Fibroblast of upper back skin (primary cell): Measurements from ENCODE around the gene CAPN9.
"Not testable (repeated sequence)": the region's sequence is repeated elsewhere in the genome, so short reads cannot be mapped to it uniquely, and the experiment has no call there.

Experiments used
- DNase-seq: peaks from one replicate; pipeline ENCODE4 v3.0.0-alpha.2; 2013

Gene CAPN9

GRCh38 chr1:230747127-230747730, at the start of gene CAPN9:
TSS of gene CAPN9 (plus strand) at chr1:230747388. CDS start at chr1:230747497, 109 bp downstream.
- no peak for DNase-seq

- DNase-seq = no peak
Observed at GRCh38 chr1:230698130-230698529, 49.1 kb upstream of the CAPN9 start.

GRCh38 chr1:230698964-230699363, 48.2 kb upstream of the CAPN9 start:
- not testable (repeated sequence) for DNase-seq

GRCh38 chr1:230699716-230700115, 47.5 kb upstream of the CAPN9 start:
- DNase-seq = no peak

- DNase-seq = no peak
Observed at GRCh38 chr1:230700132-230700531, 47.1 kb upstream of the CAPN9 start.

GRCh38 chr1:230701434-230701833, 45.8 kb upstream of the CAPN9 start:
- DNase-seq = no peak

- DNase-seq = no peak
Observed at GRCh38 chr1:230701895-230702768, 45.1 kb upstream of the CAPN9 start.

- no peak for DNase-seq
Observed at GRCh38 chr1:230702934-230703678, 44.1 kb upstream of the CAPN9 start.

- DNase-seq = no peak
Observed at GRCh38 chr1:230703679-230704385, 43.4 kb upstream of the CAPN9 start.

GRCh38 chr1:230704830-230705229, 42.4 kb upstream of the CAPN9 start:
- DNase-seq = no peak

- DNase-seq = no peak
Observed at GRCh38 chr1:230705289-230706019, 41.7 kb upstream of the CAPN9 start.

GRCh38 chr1:230706020-230706699, 41.0 kb upstream of the CAPN9 start:
- no peak for DNase-seq

GRCh38 chr1:230706887-230707731, 40.1 kb upstream of the CAPN9 start:
- no peak for DNase-seq

- DNase-seq = no peak
Observed at GRCh38 chr1:230707732-230708630, 39.2 kb upstream of the CAPN9 start.

- no peak for DNase-seq
Observed at GRCh38 chr1:230708631-230709580, 38.3 kb upstream of the CAPN9 start.

GRCh38 chr1:230709619-230710542, 37.3 kb upstream of the CAPN9 start:
- DNase-seq = no peak

GRCh38 chr1:230710543-230710904, 36.7 kb upstream of the CAPN9 start:
- DNase-seq = no peak
